22Rv1 (cell line): Measurements from ENCODE around the gene SBF2.

Experiments
- H3K27ac ChIP-seq: fragments of 450-650 bp; 2 replicates; pipeline ENCODE4 v1.5.1; 2017
- ZFX ChIP-seq: fragments of 450-650 bp; IDR thresholded peaks from 2 replicates; pipeline ENCODE4 v1.6.1; 2017; ENCODE audit warnings: antibody characterized with exemption, borderline replicate concordance
- TF ChIP-seq, protein P1 (sequence below): fragments of 450-650 bp; IDR thresholded peaks from 2 replicates; pipeline ENCODE4 v1.5.1; 2017; ENCODE audit warnings: mild to moderate bottlenecking

Gene SBF2

DNA sequence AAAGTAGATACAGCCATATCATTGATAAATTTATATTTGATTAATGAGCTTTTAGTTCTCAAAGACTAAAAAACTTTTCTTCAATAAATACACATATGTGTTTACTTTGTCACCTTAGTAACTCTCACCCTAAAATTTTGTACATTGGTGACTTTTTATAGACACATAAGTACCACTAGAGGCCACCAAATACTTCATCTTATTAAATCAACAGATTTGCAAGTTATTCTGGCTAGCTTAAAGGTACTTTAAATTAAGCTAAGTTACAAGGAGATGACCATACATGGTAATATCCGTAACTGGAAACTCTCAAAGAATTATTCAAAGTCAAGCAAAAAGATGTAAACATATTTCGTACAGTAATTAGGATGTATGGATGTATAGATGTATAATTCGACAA lies 112.2 kb downstream of the SBF2 start:
- no peak overlapping the region for H3K27ac ChIP-seq
- TF ChIP-seq, protein P1, sequence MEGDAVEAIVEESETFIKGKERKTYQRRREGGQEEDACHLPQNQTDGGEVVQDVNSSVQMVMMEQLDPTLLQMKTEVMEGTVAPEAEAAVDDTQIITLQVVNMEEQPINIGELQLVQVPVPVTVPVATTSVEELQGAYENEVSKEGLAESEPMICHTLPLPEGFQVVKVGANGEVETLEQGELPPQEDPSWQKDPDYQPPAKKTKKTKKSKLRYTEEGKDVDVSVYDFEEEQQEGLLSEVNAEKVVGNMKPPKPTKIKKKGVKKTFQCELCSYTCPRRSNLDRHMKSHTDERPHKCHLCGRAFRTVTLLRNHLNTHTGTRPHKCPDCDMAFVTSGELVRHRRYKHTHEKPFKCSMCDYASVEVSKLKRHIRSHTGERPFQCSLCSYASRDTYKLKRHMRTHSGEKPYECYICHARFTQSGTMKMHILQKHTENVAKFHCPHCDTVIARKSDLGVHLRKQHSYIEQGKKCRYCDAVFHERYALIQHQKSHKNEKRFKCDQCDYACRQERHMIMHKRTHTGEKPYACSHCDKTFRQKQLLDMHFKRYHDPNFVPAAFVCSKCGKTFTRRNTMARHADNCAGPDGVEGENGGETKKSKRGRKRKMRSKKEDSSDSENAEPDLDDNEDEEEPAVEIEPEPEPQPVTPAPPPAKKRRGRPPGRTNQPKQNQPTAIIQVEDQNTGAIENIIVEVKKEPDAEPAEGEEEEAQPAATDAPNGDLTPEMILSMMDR = peak; percentile 47; the same call in 1 of the 2 replicates
- TF ChIP-seq ZFX = no peak

DNA sequence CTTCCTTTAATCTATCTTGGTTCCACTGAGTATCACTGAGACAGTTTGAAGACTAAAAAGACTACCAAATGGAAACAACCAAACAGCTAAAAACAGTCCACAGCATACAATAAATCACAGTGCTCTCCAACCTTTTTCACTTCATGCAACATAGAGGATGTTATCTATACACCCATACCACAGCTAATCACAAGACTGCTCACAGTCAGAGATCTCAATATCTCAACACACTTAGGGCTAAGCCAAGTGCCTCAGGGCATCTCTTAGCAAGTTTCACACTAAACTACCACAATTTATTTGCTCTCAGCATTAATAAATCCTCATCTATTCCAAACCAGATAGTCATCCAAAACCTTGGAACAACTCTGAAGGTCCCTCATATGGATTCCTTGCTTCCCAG lies 129.4 kb downstream of the SBF2 start:
- H3K27ac ChIP-seq = no peak overlapping the region
- TF ChIP-seq, protein P1 = no peak
- TF ChIP-seq ZFX = no peak

DNA sequence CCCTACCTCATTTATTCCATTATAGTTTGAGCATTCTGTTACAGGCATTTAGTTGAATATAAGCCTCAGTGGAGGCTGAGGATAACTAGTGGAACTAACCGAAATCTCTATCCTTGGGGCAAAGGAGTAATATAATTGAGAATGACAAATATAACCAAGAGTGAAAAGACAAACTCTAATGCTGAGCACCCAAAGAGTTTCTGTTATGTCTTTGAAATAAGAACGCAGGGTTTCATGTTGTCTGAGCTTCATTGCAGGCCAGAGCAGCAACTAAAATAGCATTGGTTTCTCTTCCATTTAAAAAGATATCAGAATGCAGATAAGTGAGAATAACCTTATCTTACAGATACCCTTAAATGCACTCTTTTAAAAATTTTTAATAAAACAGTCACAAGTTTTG lies 131.8 kb downstream of the SBF2 start:
- TF ChIP-seq, protein P1 = no peak
- TF ChIP-seq ZFX = no peak

GRCh38 chr11:10160350-10160749 lies 133.7 kb downstream of the SBF2 start:
- no peak overlapping the region for H3K27ac ChIP-seq

More for the DNA sequence above, 131.8 kb downstream of the SBF2 start:
- no peak overlapping the region for H3K27ac ChIP-seq

GRCh38 chr11:10158461-10158860 lies 135.6 kb downstream of the SBF2 start:
- TF ChIP-seq ZFX = no peak
- TF ChIP-seq, protein P1 = no peak
- H3K27ac ChIP-seq = no peak overlapping the region

More at GRCh38 chr11:10160350-10160749, 133.7 kb downstream of the SBF2 start:
- TF ChIP-seq ZFX = no peak
- TF ChIP-seq, protein P1 = no peak

DNA sequence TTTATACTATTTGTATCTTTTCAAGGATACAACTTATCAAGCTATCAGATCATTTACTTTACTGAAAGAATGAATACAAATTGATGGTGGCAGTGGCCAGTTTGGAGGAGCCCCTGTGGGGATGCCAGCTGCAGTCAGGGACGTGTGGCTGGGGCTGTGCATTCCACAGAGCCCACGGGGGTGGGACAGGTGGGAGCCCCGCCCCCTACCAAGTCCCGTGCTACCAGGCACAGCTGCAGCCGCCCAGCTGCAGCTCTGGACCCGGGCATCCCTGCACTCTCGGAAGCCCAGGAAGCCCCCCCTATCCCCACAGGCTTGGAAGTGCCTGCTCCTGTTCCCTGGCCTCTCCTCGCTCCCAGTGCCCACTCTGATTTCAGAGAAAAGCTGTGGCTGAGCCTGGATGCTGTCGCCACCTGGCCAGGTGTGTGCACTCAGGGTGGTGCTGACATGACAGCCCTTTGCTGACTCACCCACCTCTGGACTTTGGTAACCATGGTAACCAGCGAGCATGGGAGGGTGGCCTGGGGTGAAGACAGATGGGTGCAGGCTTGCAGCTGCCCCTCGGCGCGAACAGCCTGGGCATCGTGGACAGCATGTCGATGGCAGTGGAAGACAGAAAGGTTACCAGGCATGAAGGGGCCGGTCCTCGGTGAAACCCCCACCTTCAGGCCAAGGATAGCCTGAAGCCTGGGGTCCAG lies 138.1 kb downstream of the SBF2 start:
- no peak overlapping the region for H3K27ac ChIP-seq
- TF ChIP-seq, protein P1 = no peak
- no peak for TF ChIP-seq ZFX

GRCh38 chr11:10150800-10151199 lies 143.2 kb downstream of the SBF2 start:
- no peak overlapping the region for H3K27ac ChIP-seq
- no peak for TF ChIP-seq ZFX
- TF ChIP-seq, protein P1 = no peak
